Activated B cell treated with CpG ODN at 0.5 μM for 24 hours (primary cell): Measurements from ENCODE around the gene CCND2. TPM values are rescaled to one million over a fixed set of nuclear protein-coding genes. Genes with fewer than 3 reads are reported as not detected.

Experiments
- ATAC-seq: fragments of 200-7000 bp; cut with Tn5 transposase; one replicate; pipeline ENCODE4 v1.10.0; 2021; ENCODE audit warnings: low read depth, mild to moderate bottlenecking, moderate library complexity
- CTCF ChIA-PET: fragments of 350-600 bp; sonication (Branson Sonifier 250); formaldehyde crosslinking; loops from one replicate; lab custom pipeline; 2021; ENCODE audit warnings: antibody characterized with exemption; lab: Charles Lee
- POLR2A ChIA-PET: fragments of 350-600 bp; sonication (Branson Sonifier 250); formaldehyde crosslinking; loops from one replicate; lab custom pipeline; 2021; ENCODE audit warnings: antibody characterized with exemption; lab: Charles Lee
- DNase-seq: peaks from one replicate; pipeline ENCODE4 v3.0.0; 2022
- H3K27ac Mint-ChIP-seq: one replicate; pipeline ENCODE4 v1.8.0; 2020; ENCODE audit warnings: mixed read lengths
- H3K27me3 Mint-ChIP-seq: one replicate; pipeline ENCODE4 v1.8.0; 2021; ENCODE audit warnings: mixed read lengths
- H3K36me3 Mint-ChIP-seq: one replicate; pipeline ENCODE4 v1.8.0; 2021; ENCODE audit warnings: low read depth, mixed read lengths
- H3K4me1 Mint-ChIP-seq: one replicate; pipeline ENCODE4 v1.8.0; 2021; ENCODE audit warnings: mixed read lengths
- H3K4me3 Mint-ChIP-seq: one replicate; pipeline ENCODE4 v1.8.0; 2020; ENCODE audit warnings: mild to moderate bottlenecking, mixed read lengths
- H3K9me3 Mint-ChIP-seq: one replicate; pipeline ENCODE4 v1.8.0; 2020; ENCODE audit warnings: mixed read lengths
- CTCF ChIP-seq: fragments of 200-600 bp; IDR thresholded peaks from one replicate; pipeline ENCODE4 v1.8.0; 2022; ENCODE audit warnings: antibody characterized with exemption, mild to moderate bottlenecking
- intact Hi-C: fragments of 100-400 bp; cut with micrococcal nuclease; formaldehyde crosslinking; loops from one replicate; pipeline ENCODE4 v1.15.1; 2024
- total RNA-seq: library from RNA; stranded (reverse); gene quantifications from 2 replicates; pipeline ENCODE4 v1.2.3, GENCODE V29; 2022

The CCND2 gene
- total RNA-seq, 1 donor from 2014 or later, result 237 TPM

GRCh38 chr12:4292341-4293073, 18.9 kb downstream of the CCND2 start:
- Mint-ChIP-seq H3K36me3 (peaks cover 82% of the 10 kb centered on the region), H3K4me3 (no peak overlapping the region), H3K27me3 (no peaks in the 10 kb centered on the region), H3K27ac (no peak overlapping the region), H3K4me1 (peaks cover 27% of the 10 kb centered on the region), H3K9me3 (no peaks in the 10 kb centered on the region)
- TF ChIP-seq CTCF, result no peak
- no peak for DNase-seq
- CTCF ChIA-PET, result interaction anchor here (1.3 kb wide), 1 partner anchor 16 kb away, joined by 6 read pairs; no protein-coding TSS in a partner anchor
- POLR2A ChIA-PET, result interaction anchor here (0.6 kb wide), 1 partner anchor 149 kb away, joined by 4 read pairs; no protein-coding TSS in a partner anchor
- no peak for ATAC-seq
- intact Hi-C loops, result no loop called here

GRCh38 chr12:4293299-4293965, 19.9 kb downstream of the CCND2 start:
- intact Hi-C loops, result no loop called here
- Mint-ChIP-seq H3K27me3 (no peaks in the 10 kb centered on the region), H3K36me3 (peaks cover 80% of the 10 kb centered on the region), H3K4me3 (no peak overlapping the region), H3K4me1 (peaks cover 17% of the 10 kb centered on the region), H3K9me3 (no peaks in the 10 kb centered on the region), H3K27ac (peak overlapping the region; percentile 3)
- DNase-seq, result no peak
- TF ChIP-seq CTCF, result no peak
- ATAC-seq, result no peak
- CTCF ChIA-PET, result no interaction called here
- POLR2A ChIA-PET, result interaction anchor here (1.3 kb wide), 1 partner anchor 420 kb away, joined by 3 read pairs; the partner anchor contains the start of gene PARP11

- peaks cover 11% of the 10 kb centered on the region for H3K4me1 Mint-ChIP-seq
- ChIA-PET POLR2A (interaction anchor here (1.3 kb wide), 1 partner anchor 421 kb away, joined by 3 read pairs; the partner anchor contains the start of gene PARP11), CTCF (no interaction called here)
- intact Hi-C loops, result no loop called here
- no peak overlapping the region for H3K4me3 Mint-ChIP-seq
- no peak for TF ChIP-seq CTCF
- H3K9me3 Mint-ChIP-seq, result no peaks in the 10 kb centered on the region
- H3K36me3 Mint-ChIP-seq, result peaks cover 78% of the 10 kb centered on the region
- peak overlapping the region; percentile 3 for H3K27ac Mint-ChIP-seq
- ATAC-seq (no peak), DNase-seq (no peak)
- H3K27me3 Mint-ChIP-seq, result no peaks in the 10 kb centered on the region
These were observed 20.5 kb downstream of the CCND2 start for GRCh38 chr12:4293966-4294505.

- ATAC-seq, result no peak
- Mint-ChIP-seq H3K9me3 (no peaks in the 10 kb centered on the region), H3K27ac (no peak overlapping the region), H3K4me1 (no peaks in the 10 kb centered on the region), H3K36me3 (peaks cover 77% of the 10 kb centered on the region), H3K27me3 (no peaks in the 10 kb centered on the region), H3K4me3 (no peak overlapping the region)
- TF ChIP-seq CTCF, result no peak
- no peak for DNase-seq
- ChIA-PET CTCF (no interaction called here), POLR2A (interaction anchor here (0.7 to 0.8 kb wide), 2 partner anchors 27 to 40 kb away, joined by 4 read pairs; no protein-coding TSS in a partner anchor)
- intact Hi-C loops, result no loop called here
These were observed 23.2 kb downstream of the CCND2 start for GRCh38 chr12:4296751-4297150.

GRCh38 chr12:4297617-4298016, 24.1 kb downstream of the CCND2 start:
- TF ChIP-seq CTCF, result no peak
- DNase-seq (no peak), ATAC-seq (no peak)
- Mint-ChIP-seq H3K9me3 (no peaks in the 10 kb centered on the region), H3K4me3 (no peak overlapping the region), H3K27ac (no peak overlapping the region), H3K4me1 (no peaks in the 10 kb centered on the region), H3K36me3 (peaks cover 83% of the 10 kb centered on the region), H3K27me3 (no peaks in the 10 kb centered on the region)
- intact Hi-C loops, result no loop called here
- CTCF ChIA-PET, result interaction anchor here (1.1 kb wide), 1 partner anchor 124 kb away, joined by 3 read pairs; no protein-coding TSS in a partner anchor
- POLR2A ChIA-PET, result interaction anchor here (0.7 kb wide), 1 partner anchor 26 kb away, joined by 4 read pairs; no protein-coding TSS in a partner anchor
